ENCODE data around the gene ZFP36L1. TPM values are rescaled to one million over a fixed set of nuclear protein-coding genes. Genes with fewer than 3 reads are reported as not detected.

The ZFP36L1 gene
- total and polyA plus RNA-seq, 9 donors = 336 to 1,074 (median 626) TPM

DNA sequence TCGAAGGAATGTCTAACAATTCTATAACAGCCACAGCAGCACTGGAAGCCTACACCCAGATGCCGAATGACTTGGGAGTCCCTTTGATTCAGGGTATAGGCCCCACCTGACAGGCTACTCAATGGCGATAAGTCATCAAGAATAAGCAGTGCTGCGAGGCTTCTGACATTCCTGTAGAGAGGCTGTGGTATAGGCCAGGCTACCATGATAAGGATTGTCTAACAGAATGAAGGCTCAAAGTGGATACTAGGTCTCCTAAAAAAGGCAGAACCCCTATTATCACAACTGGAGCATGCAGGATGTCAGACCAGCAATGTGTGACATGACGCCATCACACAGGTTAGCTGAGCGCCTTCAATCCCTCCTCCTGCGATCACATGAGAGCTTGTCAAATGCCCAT lies 53.2 kb downstream of the ZFP36L1 start:
- no peaks in the 10 kb centered on the region for H3K27me3 ChIP-seq
- intact Hi-C loops (cut with DNase I) = loop anchor here in 1 of 4 donors (2.0 kb wide), 1 partner anchor 51 kb away; no protein-coding TSS in a partner anchor
- no peak overlapping the region for H3K4me3 ChIP-seq
- no peak overlapping the region for H3K27ac ChIP-seq
- TF ChIP-seq CTCF (IDR thresholded peaks at IDR 0.05) (no peak), POLR2A (IDR thresholded peaks at IDR 0.05) (no peak), EP300 (IDR thresholded peaks at IDR 0.05) (no peak)
- H3K9me3 ChIP-seq = no peaks in the 10 kb centered on the region
- H3K36me3 ChIP-seq = no peaks in the 10 kb centered on the region
- 97% methylated on average over 7 of the region's 7 CpGs for WGBS, 3 donors
- no peak for DNase-seq
- peaks cover 22% of the 10 kb centered on the region for H3K4me1 ChIP-seq (ENCODE audit: insufficient read depth)

GRCh38 chr14:68738559-68738958 lies 54.3 kb downstream of the ZFP36L1 start:
- WGBS, 3 donors = 94 to 98% (median 98%) methylated on average over 4 of the region's 4 CpGs
- Histone ChIP-seq H3K9me3 (no peaks in the 10 kb centered on the region), H3K4me3 (no peak overlapping the region), H3K27me3 (no peaks in the 10 kb centered on the region), H3K4me1 (ENCODE audit: insufficient read depth) (peaks cover 22% of the 10 kb centered on the region), H3K36me3 (no peaks in the 10 kb centered on the region), H3K27ac (no peak overlapping the region)
- no peak for DNase-seq
- intact Hi-C loops (cut with DNase I) = loop anchor here in 1 of 4 donors (2.0 kb wide), 1 partner anchor 50 kb away; no protein-coding TSS in a partner anchor
- TF ChIP-seq CTCF (IDR thresholded peaks at IDR 0.05) = no peak
- no peak for TF ChIP-seq POLR2A (IDR thresholded peaks at IDR 0.05)

Other genes with a start within 250 kb of the ZFP36L1 start
- gene ACTN1, start 186.2 kb upstream of the ZFP36L1 start, total RNA-seq = 100 to 1,000 TPM in 5 of 7 donors, 10 to 100 TPM in 2; 39.0 to 203 (median 138) TPM
- 100 to 1,000 TPM in 1 of 2 donors, 10 to 100 TPM in 1; 60.3 to 178 TPM for gene ACTN1, start 186.2 kb upstream of the ZFP36L1 start, polyA plus RNA-seq

Data from ovary (tissue), 9 donors.